GM21360 (cell line): ENCODE results near the gene UBA3.
A peak's percentile ranks its signal among the peaks of the same experiment; 100 is the strongest.

Source experiments
- ATAC-seq: cut with Tn5 transposase; IDR thresholded peaks from one replicate; pipeline ENCODE4 v1.9.1; 2021; ENCODE audit warnings: mild to moderate bottlenecking, moderate library complexity; ENCODE audit not compliant: unreplicated experiment

The UBA3 gene

GRCh38 chr3:69013253-69014021 is 66.7 kb downstream of the UBA3 start, which contains the start of gene EOGT:
Gene EOGT (minus strand): TSS chr3:69013684. CDS start chr3:69009846, 3,838 bp downstream.
- ATAC-seq = peak; percentile 79

- ATAC-seq = peak; percentile 37
Measured at GRCh38 chr3:69012800-69013252, 67.3 kb downstream of the UBA3 start.

DNA sequence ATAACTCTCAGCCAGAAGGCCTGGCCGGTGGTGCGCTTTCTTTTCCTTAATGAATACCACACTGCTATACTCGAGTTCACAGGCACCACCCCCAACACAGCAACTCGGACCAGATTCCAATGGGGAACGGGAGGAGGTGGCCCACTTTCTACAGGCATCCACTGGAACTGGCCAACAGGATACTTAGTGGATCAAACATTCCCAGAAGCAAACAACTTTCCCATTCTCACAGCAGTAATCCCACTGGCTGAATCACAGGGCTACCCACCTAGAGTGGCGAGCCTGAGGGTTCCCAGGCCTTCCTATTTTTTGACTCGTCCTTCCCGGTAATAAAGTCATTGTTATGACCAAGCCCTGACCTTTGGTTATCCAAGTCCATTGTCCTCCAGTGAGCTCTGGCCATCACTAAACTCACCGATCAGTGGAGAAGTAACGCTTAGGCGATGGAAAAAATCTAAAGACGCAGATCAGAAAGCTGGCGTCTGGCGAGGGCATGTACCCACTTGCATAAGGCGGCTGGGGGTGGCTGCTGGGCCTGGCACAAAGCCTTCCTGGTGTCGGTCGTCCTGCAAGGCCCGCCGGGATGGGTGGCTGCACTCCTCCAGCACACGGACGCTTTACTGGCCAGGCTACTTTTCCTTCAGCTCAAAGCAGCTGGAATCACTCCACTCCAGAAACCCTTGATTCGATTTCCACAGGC is 67.9 kb downstream of the UBA3 start:
- no peak for ATAC-seq

DNA sequence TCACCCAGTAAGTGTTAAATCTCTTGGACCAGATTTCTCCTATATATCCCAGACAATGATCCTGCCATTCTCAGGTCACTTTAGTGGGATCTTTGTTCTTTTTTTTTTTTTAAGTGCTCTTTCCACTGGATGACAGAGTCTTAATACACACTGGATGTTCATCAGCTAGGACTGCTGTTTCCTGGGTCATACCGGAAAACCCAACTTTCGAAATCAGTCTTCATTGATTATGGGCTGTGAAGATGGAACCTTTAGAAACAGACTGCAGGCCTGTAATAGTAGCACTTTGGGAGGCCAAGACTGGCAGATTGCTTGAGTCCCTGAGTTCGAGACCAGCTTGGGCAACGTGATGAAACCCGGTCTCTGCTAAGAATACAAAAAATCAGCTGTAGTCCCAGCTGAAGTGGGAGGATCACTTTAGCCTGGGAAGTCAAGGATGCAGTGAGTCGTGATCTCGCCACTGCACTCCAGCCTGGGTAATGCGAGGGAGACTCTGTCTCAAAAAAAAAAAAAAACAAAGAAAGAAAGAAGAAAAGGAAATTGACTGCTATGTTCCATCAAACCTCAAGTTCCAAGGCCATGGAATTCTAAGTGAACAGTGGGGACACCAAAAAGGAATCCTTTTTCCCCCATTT is 69.0 kb downstream of the UBA3 start:
- no peak for ATAC-seq

GRCh38 chr3:69009559-69010410 is 70.4 kb downstream of the UBA3 start:
- ATAC-seq = no peak

- no peak for ATAC-seq
Measured at GRCh38 chr3:69008980-69009379, 71.2 kb downstream of the UBA3 start.

GRCh38 chr3:69005791-69006482 is 74.2 kb downstream of the UBA3 start:
- no peak for ATAC-seq

GRCh38 chr3:69005071-69005790 is 74.9 kb downstream of the UBA3 start:
- no peak for ATAC-seq
